Measurements from ENCODE around the gene CCDC120. TPM values are rescaled to one million over a fixed set of nuclear protein-coding genes. Genes with fewer than 3 reads are reported as not detected.

CCDC120 gene
- polyA plus RNA-seq, 3 donors, result 0.11 to 0.89 TPM; not detected in 1

DNA sequence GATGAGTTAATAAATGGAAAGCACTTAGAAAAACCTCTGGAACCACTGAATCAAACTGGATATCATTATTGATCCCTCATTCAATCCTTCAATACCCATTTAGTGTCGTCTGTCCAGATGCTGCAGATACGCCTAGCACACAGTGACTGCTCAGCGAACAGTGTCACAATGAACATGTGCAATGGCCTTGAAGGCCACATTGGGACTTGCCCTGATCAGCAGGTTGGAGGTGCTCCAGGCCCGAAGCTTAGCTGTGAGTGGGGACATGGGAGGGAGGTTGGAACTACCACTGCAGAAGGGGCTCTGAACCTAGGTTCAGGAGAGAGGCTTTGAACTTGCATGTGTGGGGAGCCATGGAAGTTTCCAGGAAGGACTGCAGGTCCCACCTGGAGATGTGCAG, 47.5 kb downstream of the CCDC120 start:
- H3K79me2 ChIP-seq (ENCODE audit: insufficient read depth, low read length), result no peaks in the 10 kb centered on the region
- intact Hi-C loops (cut with micrococcal nuclease), result no loop called here
- H3K4me1 ChIP-seq (ENCODE audit: control insufficient read depth in 1 of 2, insufficient read depth in 2 of 2, low read length in 2 of 2), result peaks cover 5% of the 10 kb centered on the region in 2 donors
- H3K36me3 ChIP-seq (replicated peaks in 1 of 2; ENCODE audit: control insufficient read depth in 1 of 2, insufficient read depth in 2 of 2, low read length in 2 of 2), result peaks cover 5 to 12% of the 10 kb centered on the region in 2 donors
- Mint-ChIP-seq H3K27me3 (ENCODE audit: low read depth in 3 of 3) (peaks cover 0 to 2% (median 0%) of the 10 kb centered on the region in 3 donors), H3K4me3 (no peak overlapping the region), H3K27ac (no peak overlapping the region), H3K4me1 (peaks cover 8% of the 10 kb centered on the region), H3K9me3 (peaks cover 0 to 3% (median 0%) of the 10 kb centered on the region in 7 donors), H3K36me3 (peaks cover 13 to 22% of the 10 kb centered on the region in 2 donors)
- WGBS (ENCODE audit: insufficient coverage), result no CpG with 5 or more reads among the region's 4 CpGs
- H3K9me3 ChIP-seq (replicated peaks in 1 of 2; ENCODE audit: control insufficient read depth in 1 of 2, insufficient read depth in 1 of 2, low read length in 2 of 2), result no peaks in the 10 kb centered on the region
- H3K27me3 ChIP-seq (ENCODE audit: control insufficient read depth in 2 of 2, insufficient read depth in 2 of 2, low read length in 2 of 2), result no peaks in the 10 kb centered on the region
- DNase-seq, result no peak
- H3K27ac ChIP-seq (ENCODE audit: low read depth in 1 of 2, low read length in 2 of 2), result no peak overlapping the region
- no peak overlapping the region for H2AFZ ChIP-seq (ENCODE audit: insufficient read depth, low read depth, low read length, poor library complexity, severe bottlenecking)
- no peak overlapping the region for H3K4me2 ChIP-seq (replicated peaks; ENCODE audit: extremely low read depth, low read length, poor library complexity, severe bottlenecking)
- H3K4me3 ChIP-seq (replicated peaks in 1 of 3; ENCODE audit: low read depth in 2 of 3, low read length in 3 of 3), result no peak overlapping the region
- TF ChIP-seq, protein P1, sequence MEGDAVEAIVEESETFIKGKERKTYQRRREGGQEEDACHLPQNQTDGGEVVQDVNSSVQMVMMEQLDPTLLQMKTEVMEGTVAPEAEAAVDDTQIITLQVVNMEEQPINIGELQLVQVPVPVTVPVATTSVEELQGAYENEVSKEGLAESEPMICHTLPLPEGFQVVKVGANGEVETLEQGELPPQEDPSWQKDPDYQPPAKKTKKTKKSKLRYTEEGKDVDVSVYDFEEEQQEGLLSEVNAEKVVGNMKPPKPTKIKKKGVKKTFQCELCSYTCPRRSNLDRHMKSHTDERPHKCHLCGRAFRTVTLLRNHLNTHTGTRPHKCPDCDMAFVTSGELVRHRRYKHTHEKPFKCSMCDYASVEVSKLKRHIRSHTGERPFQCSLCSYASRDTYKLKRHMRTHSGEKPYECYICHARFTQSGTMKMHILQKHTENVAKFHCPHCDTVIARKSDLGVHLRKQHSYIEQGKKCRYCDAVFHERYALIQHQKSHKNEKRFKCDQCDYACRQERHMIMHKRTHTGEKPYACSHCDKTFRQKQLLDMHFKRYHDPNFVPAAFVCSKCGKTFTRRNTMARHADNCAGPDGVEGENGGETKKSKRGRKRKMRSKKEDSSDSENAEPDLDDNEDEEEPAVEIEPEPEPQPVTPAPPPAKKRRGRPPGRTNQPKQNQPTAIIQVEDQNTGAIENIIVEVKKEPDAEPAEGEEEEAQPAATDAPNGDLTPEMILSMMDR (IDR thresholded peaks at IDR 0.05), result no peak
- no peak overlapping the region for H3K9ac ChIP-seq (ENCODE audit: insufficient read depth, low read length, poor library complexity, severe bottlenecking)
- H4K20me1 ChIP-seq (ENCODE audit: insufficient read depth, low read length), result no peaks in the 10 kb centered on the region

DNA sequence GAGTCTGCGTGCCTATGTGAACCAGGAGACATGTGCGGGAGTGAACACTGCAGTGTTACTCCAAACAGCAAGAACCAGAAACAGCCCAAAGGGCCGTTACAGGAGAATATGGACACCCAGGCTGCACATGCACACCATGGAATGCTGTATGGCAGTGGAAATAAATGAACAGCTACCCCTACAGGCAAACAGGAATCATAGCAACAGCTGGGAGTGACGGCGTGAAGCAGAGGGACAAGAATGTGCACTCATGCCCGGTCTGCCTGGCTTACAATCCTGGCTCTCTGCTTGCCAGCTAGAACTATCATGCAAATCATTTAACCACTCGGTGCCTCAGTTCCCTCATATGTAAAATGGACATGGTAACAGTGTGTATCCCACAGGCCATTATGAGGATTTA, 48.1 kb downstream of the CCDC120 start:
- peak overlapping the region in 1 of 7 donors; percentile 17 for H3K27ac Mint-ChIP-seq
- Histone ChIP-seq H3K79me2 (ENCODE audit: insufficient read depth, low read length) (no peaks in the 10 kb centered on the region), H3K9me3 (replicated peaks in 1 of 2; ENCODE audit: control insufficient read depth in 1 of 2, insufficient read depth in 1 of 2, low read length in 2 of 2) (no peaks in the 10 kb centered on the region), H3K4me3 (replicated peaks in 1 of 3; ENCODE audit: low read depth in 2 of 3, low read length in 3 of 3) (no peak overlapping the region), H3K9ac (ENCODE audit: insufficient read depth, low read length, poor library complexity, severe bottlenecking) (no peak overlapping the region), H2AFZ (ENCODE audit: insufficient read depth, low read depth, low read length, poor library complexity, severe bottlenecking) (no peak overlapping the region), H3K27me3 (ENCODE audit: control insufficient read depth in 2 of 2, insufficient read depth in 2 of 2, low read length in 2 of 2) (no peaks in the 10 kb centered on the region), H3K4me2 (replicated peaks; ENCODE audit: extremely low read depth, low read length, poor library complexity, severe bottlenecking) (no peak overlapping the region), H3K36me3 (replicated peaks in 1 of 2; ENCODE audit: control insufficient read depth in 1 of 2, insufficient read depth in 2 of 2, low read length in 2 of 2) (peaks cover 9 to 15% of the 10 kb centered on the region in 2 donors), H3K27ac (ENCODE audit: low read depth in 1 of 2, low read length in 2 of 2) (no peak overlapping the region), H3K4me1 (ENCODE audit: control insufficient read depth in 1 of 2, insufficient read depth in 2 of 2, low read length in 2 of 2) (no peaks in the 10 kb centered on the region), H4K20me1 (ENCODE audit: insufficient read depth, low read length) (no peaks in the 10 kb centered on the region)
- TF ChIP-seq, protein P1 (IDR thresholded peaks at IDR 0.05), result no peak
- peaks cover 3% of the 10 kb centered on the region for H3K4me1 Mint-ChIP-seq
- peak in 1 of 3 donors; percentile 10 for DNase-seq
- no peaks in the 10 kb centered on the region for H3K27me3 Mint-ChIP-seq (ENCODE audit: low read depth in 3 of 3)
- H3K4me3 Mint-ChIP-seq, result no peak overlapping the region
- intact Hi-C loops (cut with micrococcal nuclease), result no loop called here
- peaks cover 16 to 25% of the 10 kb centered on the region in 2 donors for H3K36me3 Mint-ChIP-seq
- H3K9me3 Mint-ChIP-seq, result peaks cover 0 to 2% (median 0%) of the 10 kb centered on the region in 7 donors
- no CpG with 5 or more reads among the region's 7 CpGs for WGBS (ENCODE audit: insufficient coverage)

Data from CD14-positive monocyte (primary cell).